ENCODE data around the gene EDARADD.

EDARADD gene

DNA sequence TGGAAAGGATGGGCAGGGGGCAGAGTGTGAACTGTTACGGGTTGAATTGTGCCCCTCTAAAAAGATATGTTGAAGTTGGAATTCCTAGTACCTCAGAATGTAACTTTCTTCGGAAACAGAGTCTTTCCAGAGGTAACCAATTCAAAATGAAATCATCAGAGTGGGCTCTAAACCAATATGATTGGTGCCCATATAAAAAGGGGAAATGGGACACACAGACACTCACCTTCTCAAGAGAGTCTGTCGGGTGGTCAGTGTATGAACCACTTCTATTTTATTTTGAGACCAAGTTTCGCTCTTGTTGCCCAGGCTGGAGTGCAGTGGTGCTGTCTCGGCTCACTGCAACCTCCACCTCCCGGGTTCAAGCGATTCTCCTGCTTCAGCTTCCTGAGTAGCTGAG, 7.6 kb downstream of the EDARADD start:
- no peak for DNase-seq (ENCODE audit: low spot score)
- no CpG with 5 or more reads among the region's 7 CpGs for WGBS, 2 donors (ENCODE audit: extremely low coverage in 2 of 2, insufficient read length in 2 of 2, insufficient replicate concordance in 1 of 2)

DNA sequence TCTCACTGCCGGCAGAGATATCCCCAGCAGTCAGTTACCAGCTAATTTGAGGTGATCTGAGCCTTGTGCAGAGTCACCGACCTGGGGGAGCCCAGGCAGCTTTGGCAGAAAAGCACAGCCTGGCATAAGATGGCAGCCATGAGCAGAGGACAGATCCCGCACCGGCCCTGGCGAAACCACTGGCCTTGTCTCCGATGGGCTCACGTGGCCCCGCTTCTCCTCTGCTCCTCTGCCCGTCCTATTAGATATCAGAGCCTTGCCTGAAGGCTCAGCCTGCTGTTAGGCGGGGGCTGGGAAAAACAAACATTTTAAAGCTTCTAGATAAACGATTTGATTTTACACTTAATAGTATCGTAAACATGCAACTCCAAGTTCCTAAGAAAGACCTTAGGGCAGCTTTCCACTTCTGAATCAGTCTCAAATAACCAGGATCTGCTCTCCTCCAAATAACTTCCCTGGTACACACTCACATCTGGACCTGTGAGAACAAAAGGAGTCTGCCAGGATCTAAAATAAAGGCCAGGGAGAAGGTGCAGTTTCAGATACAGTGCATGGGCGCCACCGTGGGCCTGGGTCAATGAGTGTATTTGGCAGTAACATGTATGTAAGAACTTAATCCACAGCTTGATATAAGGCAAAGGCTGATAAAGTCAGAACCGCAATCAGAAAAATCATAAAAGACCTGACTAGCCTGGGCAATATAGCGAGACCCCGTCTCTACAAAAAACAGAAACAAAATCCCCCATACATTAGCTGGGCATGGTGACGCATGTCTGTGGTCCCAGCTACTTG, 10.0 kb downstream of the EDARADD start:
- Histone ChIP-seq H3K9me3 (replicated peaks in 1 of 2; ENCODE audit: control insufficient read depth in 2 of 2, insufficient read depth in 1 of 2, low read depth in 1 of 2, low read length in 2 of 2) (no peaks in the 10 kb centered on the region), H3K27me3 (ENCODE audit: control insufficient read depth in 3 of 3, insufficient read depth in 3 of 3, low read depth in 1 of 3, low read length in 3 of 3) (peaks cover 0 to 5% (median 0%) of the 10 kb centered on the region in 3 experiments), H2BK15ac (ENCODE audit: low read length) (no peak overlapping the region), H3K79me1 (ENCODE audit: low read depth, low read length) (no peaks in the 10 kb centered on the region), H2AK5ac (ENCODE audit: low read depth, low read length) (no peak overlapping the region), H3K4me1 (ENCODE audit: control insufficient read depth in 2 of 2, insufficient read depth in 1 of 2, low read depth in 1 of 2, low read length in 2 of 2) (peaks cover 5 to 7% of the 10 kb centered on the region in 2 donors), H3K23ac (ENCODE audit: low read depth, low read length, poor library complexity) (no peak overlapping the region), H3K36me3 (replicated peaks in 1 of 2; ENCODE audit: control insufficient read depth in 2 of 2, insufficient read depth in 2 of 2, low read length in 2 of 2) (no peaks in the 10 kb centered on the region), H2BK12ac (ENCODE audit: low read length) (no peak overlapping the region), H2BK120ac (ENCODE audit: low read depth, low read length) (no peak overlapping the region), H4K8ac (ENCODE audit: low read depth, low read length) (no peak overlapping the region), H2AFZ (ENCODE audit: low read length) (no peak overlapping the region), H3K27ac (replicated peaks; ENCODE audit: low read length) (no peak overlapping the region), H3K14ac (ENCODE audit: low read length) (no peak overlapping the region), H3K4me2 (ENCODE audit: insufficient read depth, low read length, poor library complexity, severe bottlenecking) (no peak overlapping the region), H4K91ac (ENCODE audit: low read depth, low read length, poor library complexity) (no peak overlapping the region), H3K4me3 (ENCODE audit: low read length in 2 of 2) (no peak overlapping the region), H3K9ac (ENCODE audit: low read depth, low read length, poor library complexity) (no peak overlapping the region), H3K18ac (ENCODE audit: low read length) (no peak overlapping the region), H3K4ac (ENCODE audit: low read length) (no peak overlapping the region), H2BK5ac (ENCODE audit: low read length) (no peak overlapping the region)
- no peak for DNase-seq (ENCODE audit: low spot score)
- WGBS, 2 donors (ENCODE audit: extremely low coverage in 2 of 2, insufficient read length in 2 of 2, insufficient replicate concordance in 1 of 2): no CpG with 5 or more reads among the region's 18 CpGs

More for the DNA sequence above, 7.6 kb downstream of the EDARADD start:
- Histone ChIP-seq H2AFZ (ENCODE audit: low read length) (no peak overlapping the region), H3K36me3 (replicated peaks in 1 of 2; ENCODE audit: control insufficient read depth in 2 of 2, insufficient read depth in 2 of 2, low read length in 2 of 2) (no peaks in the 10 kb centered on the region), H3K79me1 (ENCODE audit: low read depth, low read length) (no peaks in the 10 kb centered on the region), H3K4me2 (ENCODE audit: insufficient read depth, low read length, poor library complexity, severe bottlenecking) (no peak overlapping the region), H3K4me3 (ENCODE audit: low read length in 2 of 2) (no peak overlapping the region), H3K27me3 (ENCODE audit: control insufficient read depth in 3 of 3, insufficient read depth in 3 of 3, low read depth in 1 of 3, low read length in 3 of 3) (peaks cover 0 to 18% (median 2%) of the 10 kb centered on the region in 3 experiments), H3K18ac (ENCODE audit: low read length) (no peak overlapping the region), H3K14ac (ENCODE audit: low read length) (no peak overlapping the region), H4K91ac (ENCODE audit: low read depth, low read length, poor library complexity) (no peak overlapping the region), H3K27ac (replicated peaks; ENCODE audit: low read length) (no peak overlapping the region), H2BK15ac (ENCODE audit: low read length) (no peak overlapping the region), H2BK12ac (ENCODE audit: low read length) (no peak overlapping the region), H3K23ac (ENCODE audit: low read depth, low read length, poor library complexity) (no peak overlapping the region), H3K9ac (ENCODE audit: low read depth, low read length, poor library complexity) (no peak overlapping the region), H3K4me1 (ENCODE audit: control insufficient read depth in 2 of 2, insufficient read depth in 1 of 2, low read depth in 1 of 2, low read length in 2 of 2) (peaks cover 5 to 10% of the 10 kb centered on the region in 2 donors), H4K8ac (ENCODE audit: low read depth, low read length) (no peak overlapping the region), H2BK5ac (ENCODE audit: low read length) (no peak overlapping the region), H3K4ac (ENCODE audit: low read length) (no peak overlapping the region), H3K9me3 (replicated peaks in 1 of 2; ENCODE audit: control insufficient read depth in 2 of 2, insufficient read depth in 1 of 2, low read depth in 1 of 2, low read length in 2 of 2) (no peaks in the 10 kb centered on the region), H2AK5ac (ENCODE audit: low read depth, low read length) (no peak overlapping the region), H2BK120ac (ENCODE audit: low read depth, low read length) (no peak overlapping the region)

DNA sequence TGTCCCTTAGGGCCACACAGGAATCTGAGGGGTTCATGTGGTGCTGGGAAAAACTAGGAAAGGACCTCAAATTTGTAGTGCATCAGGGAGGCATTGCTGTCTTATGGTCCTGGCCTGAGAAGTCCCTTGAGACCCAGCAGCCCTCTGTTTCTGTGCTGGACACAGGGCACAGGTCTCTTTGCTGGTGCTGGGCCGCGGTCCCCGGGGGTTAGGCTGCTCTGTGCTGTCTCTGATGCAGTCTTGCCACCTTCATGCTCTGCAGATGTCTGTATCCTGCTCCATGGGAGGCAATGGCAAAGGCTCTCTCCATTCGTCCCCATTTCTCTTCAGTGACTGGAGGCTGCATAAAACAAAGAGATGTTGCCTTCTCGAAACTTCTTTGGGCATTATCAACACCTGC, 13.0 kb downstream of the EDARADD start:
- no peak overlapping the region for H2AK5ac ChIP-seq (ENCODE audit: low read depth, low read length)
- no peak overlapping the region for H3K4me3 ChIP-seq (ENCODE audit: low read length in 2 of 2)
- H2AFZ ChIP-seq (ENCODE audit: low read length): no peak overlapping the region
- no peak overlapping the region for H3K23ac ChIP-seq (ENCODE audit: low read depth, low read length, poor library complexity)
- no peaks in the 10 kb centered on the region for H3K79me1 ChIP-seq (ENCODE audit: low read depth, low read length)
- no peak overlapping the region for H3K18ac ChIP-seq (ENCODE audit: low read length)
- H3K4me2 ChIP-seq (ENCODE audit: insufficient read depth, low read length, poor library complexity, severe bottlenecking): no peak overlapping the region
- no CpG with 5 or more reads among the region's 5 CpGs for WGBS, 2 donors (ENCODE audit: extremely low coverage in 2 of 2, insufficient read length in 2 of 2, insufficient replicate concordance in 1 of 2)
- no peaks in the 10 kb centered on the region for H3K36me3 ChIP-seq (replicated peaks in 1 of 2; ENCODE audit: control insufficient read depth in 2 of 2, insufficient read depth in 2 of 2, low read length in 2 of 2)
- no peak overlapping the region for H2BK120ac ChIP-seq (ENCODE audit: low read depth, low read length)
- no peak overlapping the region for H4K91ac ChIP-seq (ENCODE audit: low read depth, low read length, poor library complexity)
- H2BK5ac ChIP-seq (ENCODE audit: low read length): no peak overlapping the region
- no peak for DNase-seq (ENCODE audit: low spot score)
- H3K14ac ChIP-seq (ENCODE audit: low read length): no peak overlapping the region
- H3K27me3 ChIP-seq (ENCODE audit: control insufficient read depth in 3 of 3, insufficient read depth in 3 of 3, low read depth in 1 of 3, low read length in 3 of 3): peaks cover 0 to 5% (median 0%) of the 10 kb centered on the region in 3 experiments
- no peak overlapping the region for H2BK12ac ChIP-seq (ENCODE audit: low read length)
- H3K27ac ChIP-seq (replicated peaks; ENCODE audit: low read length): no peak overlapping the region
- H4K8ac ChIP-seq (ENCODE audit: low read depth, low read length): no peak overlapping the region
- H2BK15ac ChIP-seq (ENCODE audit: low read length): no peak overlapping the region
- H3K4ac ChIP-seq (ENCODE audit: low read length): no peak overlapping the region
- H3K9ac ChIP-seq (ENCODE audit: low read depth, low read length, poor library complexity): no peak overlapping the region
- H3K4me1 ChIP-seq (ENCODE audit: control insufficient read depth in 2 of 2, insufficient read depth in 1 of 2, low read depth in 1 of 2, low read length in 2 of 2): no peaks in the 10 kb centered on the region
- no peaks in the 10 kb centered on the region for H3K9me3 ChIP-seq (replicated peaks in 1 of 2; ENCODE audit: control insufficient read depth in 2 of 2, insufficient read depth in 1 of 2, low read depth in 1 of 2, low read length in 2 of 2)

DNA sequence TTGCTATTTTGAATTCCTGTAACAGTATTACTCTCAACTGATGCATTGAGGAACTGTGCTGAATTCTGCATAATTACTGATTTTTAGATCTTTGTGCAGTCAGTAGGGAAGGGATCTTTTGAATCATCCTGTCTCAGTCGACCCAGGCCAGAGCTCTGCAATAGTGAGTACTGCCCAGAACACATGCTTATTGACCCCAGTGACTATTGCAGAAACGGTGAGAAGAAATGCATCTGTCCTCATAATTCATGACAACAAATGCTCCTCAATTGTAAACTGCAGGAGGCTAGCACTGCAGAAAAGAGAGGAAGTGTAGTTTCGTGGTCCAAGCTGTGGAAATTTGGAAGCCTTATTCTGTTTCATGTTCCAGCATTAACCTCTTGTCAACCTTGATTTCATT, 19.6 kb downstream of the EDARADD start:
- no peak for DNase-seq (ENCODE audit: low spot score)
- Histone ChIP-seq H3K27ac (replicated peaks; ENCODE audit: low read length) (no peak overlapping the region), H3K4me2 (ENCODE audit: insufficient read depth, low read length, poor library complexity, severe bottlenecking) (no peak overlapping the region), H3K27me3 (ENCODE audit: control insufficient read depth in 3 of 3, insufficient read depth in 3 of 3, low read depth in 1 of 3, low read length in 3 of 3) (no peaks in the 10 kb centered on the region), H3K14ac (ENCODE audit: low read length) (no peak overlapping the region), H3K36me3 (replicated peaks in 1 of 2; ENCODE audit: control insufficient read depth in 2 of 2, insufficient read depth in 2 of 2, low read length in 2 of 2) (no peaks in the 10 kb centered on the region), H3K23ac (ENCODE audit: low read depth, low read length, poor library complexity) (no peak overlapping the region), H2AK5ac (ENCODE audit: low read depth, low read length) (no peak overlapping the region), H2BK120ac (ENCODE audit: low read depth, low read length) (no peak overlapping the region), H4K91ac (ENCODE audit: low read depth, low read length, poor library complexity) (no peak overlapping the region), H2BK15ac (ENCODE audit: low read length) (no peak overlapping the region), H2AFZ (ENCODE audit: low read length) (no peak overlapping the region), H3K18ac (ENCODE audit: low read length) (no peak overlapping the region), H3K9me3 (replicated peaks in 1 of 2; ENCODE audit: control insufficient read depth in 2 of 2, insufficient read depth in 1 of 2, low read depth in 1 of 2, low read length in 2 of 2) (no peaks in the 10 kb centered on the region), H2BK12ac (ENCODE audit: low read length) (no peak overlapping the region), H3K9ac (ENCODE audit: low read depth, low read length, poor library complexity) (no peak overlapping the region), H4K8ac (ENCODE audit: low read depth, low read length) (no peak overlapping the region), H3K4ac (ENCODE audit: low read length) (no peak overlapping the region), H3K4me3 (ENCODE audit: low read length in 2 of 2) (no peak overlapping the region), H2BK5ac (ENCODE audit: low read length) (no peak overlapping the region), H3K79me1 (ENCODE audit: low read depth, low read length) (no peaks in the 10 kb centered on the region), H3K4me1 (ENCODE audit: control insufficient read depth in 2 of 2, insufficient read depth in 1 of 2, low read depth in 1 of 2, low read length in 2 of 2) (no peaks in the 10 kb centered on the region)
- whole genome bisulfite sequencing, 2 donors (ENCODE audit: extremely low coverage in 2 of 2, insufficient read length in 2 of 2, insufficient replicate concordance in 1 of 2): no CpG with 5 or more reads among the region's 3 CpGs

All from neuronal stem cell (in vitro differentiated cells).